HG03342 (cell line): ENCODE measurements around the gene N4BP2L2.

Experiments
- ATAC-seq: cut with Tn5 transposase; IDR thresholded peaks from one replicate; pipeline ENCODE4 v1.9.1; 2021; ENCODE audit warnings: mild to moderate bottlenecking, moderate library complexity; ENCODE audit not compliant: unreplicated experiment

The N4BP2L2 gene

GRCh38 chr13:32427852-32428580 lies 110.6 kb downstream of the N4BP2L2 start, which contains the start of gene N4BP2L1:
Gene N4BP2L1 (minus strand): TSS chr13:32428130. CDS start chr13:32428082, 48 bp downstream.
- ATAC-seq: peak; percentile 68

GRCh38 chr13:32426990-32427851 lies 111.4 kb downstream of the N4BP2L2 start:
- peak; percentile 18 for ATAC-seq

GRCh38 chr13:32426191-32426989 lies 112.2 kb downstream of the N4BP2L2 start:
- ATAC-seq: peak; percentile 38

- no peak for ATAC-seq
Observed at GRCh38 chr13:32425158-32425557, 113.4 kb downstream of the N4BP2L2 start.

- ATAC-seq: no peak
Observed at GRCh38 chr13:32423592-32423991, 115.0 kb downstream of the N4BP2L2 start.

- ATAC-seq: no peak
Observed at GRCh38 chr13:32419862-32420261, 118.7 kb downstream of the N4BP2L2 start.

- no peak for ATAC-seq
Observed at GRCh38 chr13:32417995-32418394, 120.6 kb downstream of the N4BP2L2 start.

- no peak for ATAC-seq
Observed at GRCh38 chr13:32415019-32415418, 123.6 kb downstream of the N4BP2L2 start.

GRCh38 chr13:32414580-32414979 lies 124.0 kb downstream of the N4BP2L2 start:
- ATAC-seq: no peak

GRCh38 chr13:32413284-32413683 lies 125.3 kb downstream of the N4BP2L2 start:
- ATAC-seq: no peak

- ATAC-seq: no peak
Observed at GRCh38 chr13:32409561-32410421, 128.8 kb downstream of the N4BP2L2 start.

- ATAC-seq: no peak
Observed at GRCh38 chr13:32409001-32409313, 129.6 kb downstream of the N4BP2L2 start.

GRCh38 chr13:32408296-32409000 lies 130.1 kb downstream of the N4BP2L2 start:
- ATAC-seq: no peak

GRCh38 chr13:32407854-32408253 lies 130.7 kb downstream of the N4BP2L2 start:
- no peak for ATAC-seq

- no peak for ATAC-seq
Observed at GRCh38 chr13:32403108-32403507, 135.5 kb downstream of the N4BP2L2 start.

- ATAC-seq: no peak
Observed at GRCh38 chr13:32391101-32391619, 147.4 kb downstream of the N4BP2L2 start.

- ATAC-seq: no peak
Observed at GRCh38 chr13:32390484-32390883, 148.1 kb downstream of the N4BP2L2 start.

GRCh38 chr13:32390048-32390447 lies 148.5 kb downstream of the N4BP2L2 start:
- ATAC-seq: peak; percentile 74

- no peak for ATAC-seq
Observed at GRCh38 chr13:32385410-32385809, 153.2 kb downstream of the N4BP2L2 start.
